ENCODE measurements around the gene ATP13A3.

- TF ChIP-seq POLR2A (IDR thresholded peaks at IDR 0.05) (no peak), CTCF (IDR thresholded peaks at IDR 0.05) (no peak)
These were observed 5.1 kb downstream of the ATP13A3 start for GRCh38 chr3:194481525-194482195.

Measured in gastroesophageal sphincter (tissue), 3 donors.